GM06990 (cell line): ENCODE results near the gene RAP1GAP.
"Not testable (repeated sequence)": the region's sequence is repeated elsewhere in the genome, so short reads cannot be mapped to it uniquely, and the experiment has no call there.

Source experiments
- DNase-seq: peaks from one replicate; pipeline ENCODE4 v3.0.0-alpha.2; 2011; ENCODE audit not compliant: insufficient read length; ENCODE audit errors: extremely low read depth
- H3K27me3 ChIP-seq: replicated peaks from 2 replicates; pipeline ENCODE4 v1.6.0; 2011; ENCODE audit warnings: low read length; ENCODE audit not compliant: control insufficient read depth, insufficient read depth
- H3K36me3 ChIP-seq: 2 replicates; pipeline ENCODE4 v1.5.1; 2011; ENCODE audit warnings: low read length; ENCODE audit not compliant: control insufficient read depth, insufficient read depth
- H3K4me3 ChIP-seq: replicated peaks from 2 replicates; pipeline ENCODE4 v1.5.1; 2011; ENCODE audit warnings: low read depth, mild to moderate bottlenecking, control low read depth, low read length
- CTCF ChIP-seq: IDR thresholded peaks from 2 replicates; pipeline ENCODE4 v1.5.1; 2011; ENCODE audit warnings: low read length, control low read depth, mild to moderate bottlenecking, inconsistent platforms; ENCODE audit not compliant: insufficient read depth, poor library complexity, severe bottlenecking

RAP1GAP gene

GRCh38 chr1:21677168-21677567 lies 8.0 kb upstream of the RAP1GAP start:
- TF ChIP-seq CTCF, result no peak
- Histone ChIP-seq H3K36me3 (peaks cover 17% of the 10 kb centered on the region), H3K4me3 (no peak overlapping the region), H3K27me3 (no peaks in the 10 kb centered on the region)
- no peak for DNase-seq

GRCh38 chr1:21674957-21675356 lies 5.8 kb upstream of the RAP1GAP start:
- DNase-seq, result no peak
- H3K4me3 ChIP-seq, result no peak overlapping the region
- H3K36me3 ChIP-seq, result peaks cover 9% of the 10 kb centered on the region
- H3K27me3 ChIP-seq, result peaks cover 4% of the 10 kb centered on the region
- no peak for TF ChIP-seq CTCF

GRCh38 chr1:21673853-21674252 lies 4.7 kb upstream of the RAP1GAP start:
- H3K36me3 ChIP-seq, result not testable (repeated sequence)

GRCh38 chr1:21673277-21673780 lies 4.2 kb upstream of the RAP1GAP start:
- TF ChIP-seq CTCF, result no peak
- peaks cover 6% of the 10 kb centered on the region for H3K36me3 ChIP-seq
- H3K4me3 ChIP-seq, result no peak overlapping the region
- DNase-seq, result no peak
- peaks cover 7% of the 10 kb centered on the region for H3K27me3 ChIP-seq

More at GRCh38 chr1:21673853-21674252, 4.7 kb upstream of the RAP1GAP start:
- DNase-seq, H3K27me3 ChIP-seq, H3K4me3 ChIP-seq: not testable (repeated sequence)

GRCh38 chr1:21672478-21673276 lies 3.5 kb upstream of the RAP1GAP start:
- Histone ChIP-seq H3K27me3 (peaks cover 10% of the 10 kb centered on the region), H3K36me3 (peaks cover 4% of the 10 kb centered on the region), H3K4me3 (no peak overlapping the region)
- no peak for DNase-seq
- TF ChIP-seq CTCF, result no peak

- TF ChIP-seq CTCF, result no peak
- DNase-seq, result no peak
- H3K4me3 ChIP-seq, result no peak overlapping the region
- H3K36me3 ChIP-seq, result no peaks in the 10 kb centered on the region
- peaks cover 10% of the 10 kb centered on the region for H3K27me3 ChIP-seq
These were observed 2.8 kb upstream of the RAP1GAP start for GRCh38 chr1:21671915-21672314.
